GM18505 (cell line): Measurements from ENCODE around the gene ASB11.
"Not testable (repeated sequence)": the region's sequence is repeated elsewhere in the genome, so short reads cannot be mapped to it uniquely, and the experiment has no call there.

Experiments used
- ATAC-seq: cut with Tn5 transposase; IDR thresholded peaks from one replicate; pipeline ENCODE4 v1.9.1; 2021; ENCODE audit not compliant: unreplicated experiment
- POLR2A ChIP-seq: IDR thresholded peaks from 4 replicates; pipeline ENCODE4 v1.6.1; 2011; ENCODE audit warnings: borderline replicate concordance; ENCODE audit not compliant: insufficient read depth, insufficient read length; ENCODE audit errors: extremely low read depth

The ASB11 gene

DNA sequence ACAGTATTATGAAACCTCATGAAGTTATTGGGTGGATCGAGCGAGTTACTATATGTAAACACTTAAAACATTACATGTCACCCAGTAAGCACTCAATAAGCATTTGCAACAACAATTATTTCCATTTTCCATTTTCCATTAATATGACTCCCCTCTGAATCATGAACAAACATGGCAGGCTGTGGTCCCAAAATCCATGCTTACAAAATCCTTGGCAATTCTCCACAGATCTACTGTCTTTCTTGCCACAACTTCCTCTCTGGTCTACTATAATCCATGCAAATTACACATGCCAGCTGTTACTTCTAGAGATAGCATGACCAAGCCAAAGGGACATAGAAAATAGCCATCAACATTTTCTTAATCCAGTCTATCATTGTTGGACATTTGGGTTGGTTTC is 22.0 kb downstream of the ASB11 start:
- TF ChIP-seq POLR2A, result no peak
- no peak for ATAC-seq

DNA sequence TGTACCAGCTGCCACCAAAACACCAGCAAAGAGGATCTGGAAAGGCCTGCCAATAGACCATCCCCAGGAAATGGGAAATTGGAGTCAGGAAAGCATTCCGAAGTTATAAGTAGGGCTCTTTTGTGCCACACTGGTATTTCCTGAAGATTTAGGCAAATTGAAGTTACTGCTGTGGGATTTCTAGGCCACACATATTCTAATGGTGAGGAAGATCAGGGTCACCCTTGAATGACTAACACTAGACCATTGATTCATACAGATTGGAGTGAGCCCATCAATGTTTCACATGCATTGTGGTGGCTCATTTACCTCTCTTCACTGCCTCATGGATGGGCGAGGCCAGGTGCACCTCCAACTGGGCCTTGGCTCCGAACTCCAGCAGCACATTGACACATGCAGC is 22.6 kb downstream of the ASB11 start:
- no peak for ATAC-seq
- TF ChIP-seq POLR2A, result no peak

DNA sequence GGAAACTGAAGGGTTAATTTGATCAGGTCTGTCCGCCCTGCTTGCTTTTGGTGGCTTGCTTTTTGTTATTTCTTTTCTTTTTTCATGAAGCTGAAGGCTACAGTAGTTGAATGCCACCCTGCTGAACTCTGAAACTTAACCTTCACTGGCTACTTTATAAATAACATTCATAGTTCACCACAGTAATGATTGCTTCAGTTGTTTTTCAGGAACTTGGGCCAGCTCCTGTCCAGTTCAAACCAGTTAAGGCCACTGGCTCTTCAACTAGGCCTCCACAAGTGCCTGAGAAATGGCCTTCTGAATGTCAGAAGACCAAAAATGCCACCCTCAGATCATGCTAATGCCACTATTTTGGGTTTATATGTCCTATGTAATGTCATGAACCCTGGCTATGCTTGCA is 37.8 kb downstream of the ASB11 start:
- no peak for ATAC-seq
- TF ChIP-seq POLR2A, result no peak

DNA sequence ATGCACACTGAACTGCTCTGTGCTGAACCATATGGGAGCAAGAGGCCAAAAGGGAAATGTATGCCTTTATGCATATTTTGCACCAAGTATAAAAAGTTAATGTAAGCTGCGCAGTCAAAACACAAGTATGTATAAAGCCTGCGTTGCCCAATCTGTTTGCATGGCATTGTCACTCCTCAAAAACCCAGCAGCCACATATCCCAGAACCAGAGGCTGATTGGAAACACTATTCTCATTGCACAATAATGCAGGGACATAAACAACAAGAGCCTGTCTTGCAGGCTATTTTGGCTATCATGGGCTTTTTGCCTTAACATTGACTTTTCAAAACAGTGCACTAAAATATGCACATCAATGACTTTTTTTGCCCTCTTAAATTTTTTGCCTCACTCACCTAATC is 40.5 kb downstream of the ASB11 start:
- no peak for ATAC-seq

DNA sequence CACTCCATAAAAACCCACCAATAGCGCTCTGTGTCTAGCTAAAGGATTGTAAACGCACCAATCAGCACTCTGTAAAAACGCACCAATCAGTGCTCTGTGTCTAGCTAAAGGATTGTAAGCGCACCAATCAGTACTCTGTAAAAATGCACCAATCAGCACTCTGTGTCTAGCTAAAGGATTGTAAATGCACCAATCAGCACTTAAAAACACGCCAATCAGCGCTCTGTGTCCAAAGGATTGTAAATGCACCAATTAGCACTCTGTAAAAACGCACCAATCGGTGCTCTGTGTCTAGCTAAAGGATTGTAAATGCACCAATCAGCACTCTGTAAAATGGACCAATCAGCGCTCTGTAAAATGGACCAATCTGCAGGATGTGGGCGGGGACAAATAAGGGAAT is 42.2 kb downstream of the ASB11 start:
- ATAC-seq, result not testable (repeated sequence)

More for the DNA sequence above, 40.5 kb downstream of the ASB11 start:
- TF ChIP-seq POLR2A, result no peak

DNA sequence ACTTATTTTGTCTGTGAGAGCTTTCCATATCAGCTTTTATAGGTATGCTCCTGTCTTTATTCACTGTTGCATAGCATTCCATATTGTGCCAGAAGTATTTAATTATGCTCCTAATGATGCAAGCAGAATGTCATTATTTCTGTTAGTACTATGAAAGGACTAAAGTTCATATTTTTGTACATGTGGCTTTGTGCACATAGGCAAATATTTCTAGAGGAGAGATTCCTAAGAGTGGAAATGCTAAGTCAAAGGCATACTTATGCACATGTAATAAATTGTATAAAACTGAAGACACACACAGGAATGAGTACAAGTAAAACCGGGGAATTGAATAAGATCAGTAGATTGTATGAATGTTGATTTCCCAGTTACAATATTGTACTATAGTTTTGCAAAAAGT is 43.7 kb downstream of the ASB11 start:
- ATAC-seq, result no peak
- no peak for TF ChIP-seq POLR2A

DNA sequence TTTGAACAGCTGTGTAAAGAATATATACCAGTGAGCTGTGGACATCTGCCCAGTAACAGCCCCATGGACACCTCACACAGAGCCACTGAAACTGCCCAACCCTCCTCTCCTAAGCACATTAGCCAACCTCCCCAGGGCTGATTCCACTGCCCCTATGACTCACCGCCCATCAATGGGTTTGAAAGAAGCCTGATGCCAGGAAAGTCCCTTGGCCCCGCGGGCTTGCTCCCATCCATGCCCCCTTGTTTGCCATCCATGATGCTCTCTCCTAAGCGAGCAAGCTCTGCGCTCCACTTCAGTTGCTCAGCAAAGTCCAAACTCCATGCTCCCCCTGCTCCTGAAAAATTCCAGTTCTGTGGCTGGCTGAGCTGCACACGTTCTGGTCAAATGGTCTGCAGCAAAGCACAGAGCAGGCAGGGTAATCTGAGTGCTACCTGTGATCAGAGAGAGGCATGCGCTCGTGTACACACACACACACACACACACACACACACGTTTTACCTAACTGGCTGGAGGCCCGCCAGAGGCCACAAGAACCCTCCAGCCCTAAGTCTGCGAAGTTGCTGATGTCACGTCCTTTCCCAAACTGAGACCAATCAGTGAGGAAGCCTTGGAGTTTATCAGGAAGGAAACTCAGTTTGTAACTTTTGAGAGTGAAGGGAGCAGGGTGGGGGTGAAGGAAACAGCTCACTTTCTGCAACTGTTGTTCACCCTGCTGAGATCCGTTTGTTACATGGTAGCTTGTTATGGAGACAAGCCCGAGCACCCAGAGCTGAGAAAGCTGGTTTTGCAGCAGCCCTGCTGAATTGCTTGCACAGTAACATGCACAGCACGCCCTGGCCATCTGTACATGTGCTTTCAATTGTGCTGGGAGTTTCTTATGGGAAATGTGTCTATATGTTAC is 45.6 kb downstream of the ASB11 start, which contains the start of gene ASB9:
TSS of gene ASB9 (minus strand) at position 466 of the 904 bp plus-strand sequence. CDS start at position 257, 209 bp downstream.
- no peak for ATAC-seq
- no peak for TF ChIP-seq POLR2A

DNA sequence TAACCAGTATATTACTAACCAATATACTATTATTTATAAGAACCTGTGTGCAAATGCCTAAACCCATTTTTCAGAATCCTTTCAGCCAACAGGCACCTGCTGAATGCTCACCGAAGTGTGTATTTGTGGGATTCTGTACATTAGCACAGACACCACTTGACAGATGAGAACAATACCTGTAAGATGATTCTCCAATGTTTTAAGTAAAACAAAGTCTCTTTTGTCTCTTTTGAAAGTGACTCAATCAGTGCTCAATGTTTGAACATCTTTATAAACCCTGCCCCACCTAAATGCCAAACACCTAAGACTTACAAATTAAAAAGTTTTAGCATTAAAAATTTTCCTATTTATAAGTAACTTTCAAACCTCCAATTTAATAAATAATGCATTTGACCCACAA is 46.3 kb downstream of the ASB11 start:
- TF ChIP-seq POLR2A, result no peak
- ATAC-seq, result no peak

DNA sequence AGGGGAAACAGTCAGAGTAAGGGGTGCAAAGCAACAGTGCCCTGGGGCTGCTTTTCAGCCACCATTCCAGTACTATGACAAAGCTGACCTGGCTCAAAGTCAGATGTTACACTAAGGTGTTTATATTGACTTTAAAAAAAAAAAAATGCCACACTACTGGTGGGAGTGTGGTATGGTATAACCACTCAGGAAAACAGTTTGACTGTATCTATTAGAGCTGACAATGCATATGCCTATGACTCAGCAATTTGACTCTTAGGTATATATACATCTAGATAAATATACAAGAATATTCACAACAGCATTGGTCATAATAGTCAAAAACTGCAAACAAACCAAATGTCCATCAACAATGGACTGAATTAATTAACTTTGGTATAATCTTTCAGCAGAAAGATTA is 60.6 kb downstream of the ASB11 start:
- no peak for TF ChIP-seq POLR2A
- ATAC-seq, result no peak

DNA sequence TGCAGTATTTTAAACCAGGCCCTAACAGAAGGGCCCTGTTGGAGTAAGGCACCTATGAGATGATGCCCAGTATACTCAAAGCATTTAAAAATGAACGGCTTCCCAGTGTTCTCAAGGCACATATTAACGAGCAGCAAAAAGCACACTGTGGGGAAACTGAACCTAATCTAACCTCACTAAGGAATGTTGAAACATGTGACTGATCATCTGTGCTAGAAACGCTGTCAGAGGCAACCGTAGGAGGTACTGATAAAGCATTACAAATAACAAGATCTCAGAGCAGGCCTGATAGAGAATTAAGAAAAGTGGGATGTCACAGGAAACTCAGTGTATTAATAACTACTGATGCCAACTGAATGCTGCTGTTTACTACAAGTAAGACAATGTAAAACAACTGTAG is 69.5 kb downstream of the ASB11 start:
- TF ChIP-seq POLR2A, result no peak
- ATAC-seq, result no peak

DNA sequence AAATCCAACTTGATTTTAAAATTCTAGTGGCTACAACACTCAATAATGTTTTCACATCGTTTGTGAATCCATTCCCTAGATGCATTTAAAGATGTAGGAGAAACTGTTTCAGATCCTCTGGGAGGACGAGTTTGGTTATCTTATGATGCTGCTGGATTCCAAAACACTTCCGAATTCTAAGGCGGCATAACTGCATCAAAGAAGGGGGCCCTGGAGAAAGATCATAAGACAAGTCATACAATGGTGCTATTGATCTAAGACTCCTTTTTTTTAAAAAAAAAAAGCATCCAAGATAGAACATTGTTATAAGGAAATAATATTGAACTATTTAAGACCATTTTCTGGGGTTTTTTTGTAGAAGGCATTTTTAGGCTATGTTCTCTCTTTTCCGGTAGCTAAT is 71.0 kb downstream of the ASB11 start:
- no peak for TF ChIP-seq POLR2A
- ATAC-seq, result no peak

DNA sequence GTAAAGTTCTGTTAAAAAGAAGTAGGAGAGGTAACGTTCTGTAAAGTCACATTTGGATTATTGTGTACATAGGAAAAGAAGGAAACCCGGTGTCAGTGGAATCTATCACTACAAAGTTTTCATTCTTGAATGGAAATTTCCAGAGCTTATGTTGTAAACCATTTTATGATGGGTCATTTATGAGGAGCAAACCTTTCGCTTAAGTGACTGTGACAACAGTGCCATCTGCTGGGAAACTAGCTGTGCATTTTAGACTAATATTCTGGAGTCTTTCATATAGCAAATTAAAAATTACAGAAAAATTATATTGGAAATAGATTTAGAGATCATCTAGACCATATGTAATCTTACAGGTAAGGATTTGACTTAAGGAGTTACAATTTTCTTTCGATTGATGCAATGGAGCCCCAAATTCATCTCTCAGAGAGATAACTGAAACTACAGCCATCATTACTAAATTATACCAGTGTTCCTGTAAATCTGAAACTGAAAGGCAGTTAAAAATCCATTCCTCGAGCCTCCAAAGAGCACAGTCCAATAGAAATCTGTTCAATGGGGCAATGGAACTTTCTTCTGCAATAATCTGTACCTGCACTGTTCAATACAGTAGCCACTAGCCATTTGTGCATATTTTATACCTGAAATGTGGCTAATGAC is 72.4 kb downstream of the ASB11 start:
- TF ChIP-seq POLR2A, result no peak
- ATAC-seq, result no peak

DNA sequence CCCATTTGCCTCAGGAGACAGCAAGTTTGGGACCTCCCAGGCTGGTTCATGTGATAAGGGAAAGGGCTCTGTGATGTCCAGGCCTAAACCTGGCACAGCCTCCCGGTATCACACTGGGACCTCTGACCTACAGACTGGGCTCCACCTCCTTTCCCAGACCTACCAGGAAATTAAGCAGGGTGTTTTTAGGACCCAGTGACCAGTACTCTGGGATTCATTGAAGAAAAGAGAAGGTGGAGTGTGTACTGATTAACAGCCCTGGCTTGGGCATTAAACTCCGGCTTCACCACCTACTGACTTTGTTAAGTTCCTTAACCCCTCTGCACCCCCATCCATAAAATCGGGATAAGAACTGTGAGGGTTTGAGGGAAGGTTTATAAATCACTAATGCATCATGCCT is 74.1 kb downstream of the ASB11 start:
- TF ChIP-seq POLR2A, result no peak
- no peak for ATAC-seq

DNA sequence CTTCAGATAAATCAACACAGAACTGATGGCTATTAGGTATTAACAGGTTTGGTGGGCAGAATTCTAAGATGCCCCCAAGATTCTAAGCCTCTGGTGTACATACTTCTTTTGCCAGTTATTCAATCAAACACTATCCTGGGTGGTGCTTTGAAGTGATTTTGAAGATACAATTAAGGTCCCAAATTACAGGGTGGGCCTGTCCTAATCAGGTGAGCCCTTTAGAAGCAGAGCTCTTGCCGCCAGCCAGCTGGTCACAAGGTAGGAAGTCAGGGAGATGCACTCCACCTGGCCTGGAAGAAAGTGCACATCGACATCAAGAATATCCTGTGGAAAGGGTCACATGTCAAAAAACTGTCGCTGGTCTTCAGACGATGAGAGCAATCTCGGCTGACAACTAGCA is 75.0 kb downstream of the ASB11 start:
- ATAC-seq, result no peak

More for the DNA sequence above, 75.0 kb downstream of the ASB11 start:
- TF ChIP-seq POLR2A, result no peak
